GM21717 (cell line): ENCODE results near the gene VTN.

Experiments
- ATAC-seq: cut with Tn5 transposase; IDR thresholded peaks from one replicate; pipeline ENCODE4 v1.9.1; 2021; ENCODE audit warnings: mild to moderate bottlenecking, moderate library complexity; ENCODE audit not compliant: unreplicated experiment

VTN gene

DNA sequence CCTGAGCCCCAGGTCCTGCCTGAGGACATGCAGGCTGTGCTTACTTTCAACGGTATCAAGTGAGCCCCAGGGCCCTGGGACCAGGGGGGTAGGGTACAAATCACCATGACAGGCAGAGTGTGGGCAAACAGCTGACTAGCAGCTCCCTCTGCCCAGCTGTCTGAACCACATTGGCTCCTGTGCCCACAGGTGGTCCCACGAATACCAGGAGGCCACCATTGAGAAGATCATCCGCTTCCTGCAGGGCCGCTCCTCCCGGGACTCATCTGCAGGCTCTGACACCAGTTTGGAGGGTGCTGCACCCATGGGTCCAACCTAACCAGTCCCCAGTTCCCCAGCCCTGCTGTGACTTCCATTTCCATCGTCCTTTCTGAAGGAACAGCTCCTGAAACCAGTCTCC is 25.9 kb upstream of the VTN start:
- no peak for ATAC-seq

GRCh38 chr17:28395426-28395825 is 25.3 kb upstream of the VTN start:
- no peak for ATAC-seq

DNA sequence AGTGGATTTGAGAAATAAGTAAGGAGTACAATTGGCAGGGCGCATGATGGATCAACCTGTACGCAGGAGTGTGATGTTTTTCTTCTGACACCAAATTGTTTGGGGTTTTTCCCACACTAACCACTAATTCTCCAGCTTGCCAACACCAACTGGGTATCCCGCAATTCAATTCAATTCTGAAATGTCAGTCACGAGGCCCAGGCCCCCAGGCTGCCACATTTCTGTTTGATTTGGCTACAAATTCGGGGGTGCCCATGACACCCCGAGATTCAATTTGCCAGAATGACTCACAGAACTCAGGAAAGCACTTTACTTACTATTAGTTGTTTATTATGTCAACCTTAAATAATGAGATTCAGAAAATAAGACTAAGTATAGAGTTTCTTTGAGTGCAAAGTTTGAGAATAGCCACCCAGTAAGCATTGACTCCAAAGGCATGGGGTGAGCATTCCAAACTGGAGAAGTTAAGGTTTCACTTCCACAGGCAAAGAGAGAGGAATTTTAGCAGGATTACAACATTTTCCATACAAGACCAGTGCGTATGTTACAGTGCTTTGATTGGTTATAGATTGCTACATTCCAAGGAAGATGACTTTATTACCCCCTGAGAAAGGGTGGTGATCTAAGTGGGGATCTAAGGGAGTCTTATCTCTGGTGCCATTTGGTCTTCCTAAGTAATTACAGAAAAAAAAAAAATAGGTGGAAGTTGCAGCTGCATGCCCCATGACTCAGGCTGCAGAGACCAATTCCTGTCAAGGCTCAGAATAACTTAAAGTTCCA is 24.4 kb upstream of the VTN start:
- no peak for ATAC-seq

GRCh38 chr17:28392491-28392890 is 22.4 kb upstream of the VTN start:
- no peak for ATAC-seq

GRCh38 chr17:28391401-28391800 is 21.3 kb upstream of the VTN start:
- ATAC-seq: no peak

- ATAC-seq: no peak
Observed at GRCh38 chr17:28390984-28391383, 20.9 kb upstream of the VTN start.

- ATAC-seq: no peak
Observed at GRCh38 chr17:28390563-28390962, 20.5 kb upstream of the VTN start.

DNA sequence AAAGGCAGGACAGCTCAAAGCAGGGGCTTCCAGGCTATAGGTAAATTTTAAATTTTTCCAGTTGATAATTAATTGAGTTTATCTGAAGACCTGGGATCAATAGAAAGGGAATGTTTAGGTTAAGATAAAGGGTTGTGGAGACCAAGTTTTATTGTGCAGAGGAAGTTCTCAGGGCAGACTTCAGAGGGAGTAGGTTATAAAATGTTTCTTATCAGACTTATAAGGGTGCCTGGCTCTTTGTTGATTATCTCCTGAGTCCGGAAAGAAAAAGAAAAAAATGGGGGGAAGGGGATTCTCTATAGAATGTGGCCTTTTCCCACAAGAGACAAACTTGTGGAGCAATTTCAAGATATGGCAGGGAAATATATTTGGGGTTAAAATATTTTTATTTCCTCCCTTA is 20.0 kb upstream of the VTN start:
- ATAC-seq: no peak

- ATAC-seq: no peak
Observed at GRCh38 chr17:28388106-28388505, 18.0 kb upstream of the VTN start.

GRCh38 chr17:28386391-28386790 is 16.3 kb upstream of the VTN start:
- no peak for ATAC-seq

GRCh38 chr17:28385406-28385805 is 15.3 kb upstream of the VTN start:
- no peak for ATAC-seq

DNA sequence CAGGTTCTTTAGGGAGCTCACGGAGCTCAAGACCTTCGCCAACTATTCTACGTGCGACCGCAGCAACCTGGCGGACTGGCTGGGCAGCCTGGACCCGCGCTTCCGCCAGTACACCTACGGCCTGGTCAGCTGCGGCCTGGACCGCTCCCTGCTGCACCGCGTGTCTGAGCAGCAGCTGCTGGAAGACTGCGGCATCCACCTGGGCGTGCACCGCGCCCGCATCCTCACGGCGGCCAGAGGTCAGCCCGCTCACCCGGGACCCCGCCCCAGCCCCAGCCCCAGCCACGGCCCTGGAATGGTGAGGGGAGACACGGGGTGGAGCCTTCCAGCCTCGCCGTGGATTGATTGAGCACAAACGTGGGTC is 14.9 kb upstream of the VTN start:
- ATAC-seq: no peak

- no peak for ATAC-seq
Observed at GRCh38 chr17:28384281-28385036, 14.4 kb upstream of the VTN start.

DNA sequence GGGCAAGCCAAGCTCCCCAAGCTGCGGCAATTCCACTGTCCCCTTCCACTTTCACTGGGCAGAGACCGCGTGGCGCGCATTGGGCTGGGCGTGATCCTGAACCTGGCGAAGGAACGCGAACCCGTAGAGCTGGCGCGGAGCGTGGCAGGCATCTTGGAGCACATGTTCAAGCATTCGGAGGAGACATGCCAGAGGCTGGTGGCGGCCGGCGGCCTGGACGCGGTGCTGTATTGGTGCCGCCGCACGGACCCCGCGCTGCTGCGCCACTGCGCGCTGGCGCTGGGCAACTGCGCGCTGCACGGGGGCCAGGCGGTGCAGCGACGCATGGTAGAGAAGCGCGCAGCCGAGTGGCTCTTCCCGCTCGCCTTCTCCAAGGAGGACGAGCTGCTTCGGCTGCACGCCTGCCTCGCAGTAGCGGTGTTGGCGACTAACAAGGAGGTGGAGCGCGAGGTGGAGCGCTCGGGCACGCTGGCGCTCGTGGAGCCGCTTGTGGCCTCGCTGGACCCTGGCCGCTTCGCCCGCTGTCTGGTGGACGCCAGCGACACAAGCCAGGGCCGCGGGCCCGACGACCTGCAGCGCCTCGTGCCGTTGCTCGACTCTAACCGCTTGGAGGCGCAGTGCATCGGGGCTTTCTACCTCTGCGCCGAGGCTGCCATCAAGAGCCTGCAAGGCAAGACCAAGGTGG is 11.2 kb upstream of the VTN start:
- ATAC-seq: no peak

DNA sequence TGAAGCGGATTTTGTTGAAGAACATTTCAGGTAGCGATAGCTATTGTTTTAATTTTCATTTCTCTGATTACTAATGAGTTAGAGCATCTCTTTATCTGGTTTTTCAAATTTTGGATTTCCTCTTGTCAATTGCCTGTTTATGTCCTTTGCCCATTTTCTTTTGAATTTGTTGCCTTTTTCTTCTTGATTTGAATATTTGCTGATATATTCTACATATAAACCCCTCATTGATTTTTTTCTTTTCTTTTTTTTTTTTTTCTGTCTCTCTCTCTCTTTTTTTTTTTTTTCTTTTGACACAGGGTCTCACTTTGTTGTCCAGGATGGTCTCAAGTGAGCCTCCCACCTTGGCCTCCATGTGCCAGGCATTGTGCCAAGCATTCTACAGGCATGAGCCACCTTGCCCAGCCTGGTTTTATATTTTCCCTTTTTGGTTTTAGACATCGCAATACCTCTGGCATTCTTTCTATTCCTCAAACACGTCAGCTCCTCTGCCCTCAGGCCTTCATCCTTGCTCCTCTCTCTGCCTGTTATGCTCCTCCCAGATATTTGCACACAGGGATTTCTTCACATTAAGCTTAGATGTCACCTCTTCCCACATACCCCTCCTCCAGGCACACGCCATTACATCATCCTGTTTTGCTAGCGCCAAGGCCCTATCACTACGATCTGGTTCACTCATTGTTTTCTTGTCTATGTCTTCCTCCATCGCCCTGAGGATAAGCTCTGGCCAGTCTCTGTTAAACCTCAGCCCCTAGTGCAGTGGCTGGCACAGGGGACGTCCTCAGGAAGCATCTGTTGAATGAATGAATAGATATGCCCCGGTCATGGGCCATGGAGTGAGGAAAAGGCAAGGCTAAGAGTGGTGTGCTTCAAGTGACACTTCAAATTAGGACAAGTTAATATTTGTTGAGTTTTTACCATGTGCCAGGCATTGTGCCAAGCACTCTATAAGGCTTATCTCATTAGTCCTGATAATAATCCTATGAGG is 10.0 kb upstream of the VTN start:
- ATAC-seq: no peak

DNA sequence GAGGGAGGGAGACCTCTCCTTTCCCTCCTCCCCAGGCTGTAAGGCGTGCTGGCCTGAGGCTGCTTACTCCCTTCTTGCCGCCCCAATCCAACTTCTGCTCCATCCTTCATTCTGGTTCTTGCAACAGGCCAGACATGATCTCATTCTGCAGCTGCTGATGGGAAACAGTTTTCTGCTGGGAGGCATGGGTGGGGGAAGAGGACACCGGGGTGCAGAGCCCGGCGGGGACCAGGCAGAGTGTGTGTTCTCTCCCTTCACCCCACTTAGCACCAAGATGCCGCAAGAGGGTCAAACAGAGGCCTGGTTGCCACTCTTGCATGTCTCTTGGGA is 2.8 kb upstream of the VTN start:
- no peak for ATAC-seq

DNA sequence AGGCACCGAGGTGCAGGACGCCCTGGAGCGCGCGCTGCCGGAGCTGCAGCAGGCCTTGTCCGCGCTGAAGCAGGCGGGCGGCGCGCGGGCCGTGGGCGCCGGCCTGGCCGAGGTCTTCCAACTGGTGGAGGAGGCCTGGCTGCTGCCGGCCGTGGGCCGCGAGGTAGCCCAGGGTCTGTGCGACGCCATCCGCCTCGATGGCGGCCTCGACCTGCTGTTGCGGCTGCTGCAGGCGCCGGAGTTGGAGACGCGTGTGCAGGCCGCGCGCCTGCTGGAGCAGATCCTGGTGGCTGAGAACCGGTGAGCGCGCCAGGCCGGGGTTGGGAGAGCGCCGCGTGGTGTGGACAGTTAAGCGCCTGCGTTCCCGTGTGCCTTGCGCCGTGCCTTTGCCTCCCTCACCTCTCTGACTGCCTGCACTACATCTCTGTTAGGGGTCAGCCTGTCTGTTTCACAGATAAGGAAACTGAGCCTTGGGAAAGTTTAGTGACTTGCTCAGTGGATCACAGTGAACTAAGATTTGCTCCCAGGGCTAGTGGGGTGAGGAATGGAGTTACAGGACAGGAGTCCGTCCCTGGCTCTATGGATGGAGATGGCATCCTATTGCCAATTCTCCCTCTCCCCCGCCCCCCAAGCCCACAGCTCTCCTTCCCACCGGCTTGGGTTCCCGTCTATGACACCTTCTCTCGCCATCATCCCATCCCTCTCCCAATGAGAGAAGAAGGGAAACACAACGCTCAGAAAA is 2.3 kb upstream of the VTN start:
- peak; percentile 12 for ATAC-seq

DNA sequence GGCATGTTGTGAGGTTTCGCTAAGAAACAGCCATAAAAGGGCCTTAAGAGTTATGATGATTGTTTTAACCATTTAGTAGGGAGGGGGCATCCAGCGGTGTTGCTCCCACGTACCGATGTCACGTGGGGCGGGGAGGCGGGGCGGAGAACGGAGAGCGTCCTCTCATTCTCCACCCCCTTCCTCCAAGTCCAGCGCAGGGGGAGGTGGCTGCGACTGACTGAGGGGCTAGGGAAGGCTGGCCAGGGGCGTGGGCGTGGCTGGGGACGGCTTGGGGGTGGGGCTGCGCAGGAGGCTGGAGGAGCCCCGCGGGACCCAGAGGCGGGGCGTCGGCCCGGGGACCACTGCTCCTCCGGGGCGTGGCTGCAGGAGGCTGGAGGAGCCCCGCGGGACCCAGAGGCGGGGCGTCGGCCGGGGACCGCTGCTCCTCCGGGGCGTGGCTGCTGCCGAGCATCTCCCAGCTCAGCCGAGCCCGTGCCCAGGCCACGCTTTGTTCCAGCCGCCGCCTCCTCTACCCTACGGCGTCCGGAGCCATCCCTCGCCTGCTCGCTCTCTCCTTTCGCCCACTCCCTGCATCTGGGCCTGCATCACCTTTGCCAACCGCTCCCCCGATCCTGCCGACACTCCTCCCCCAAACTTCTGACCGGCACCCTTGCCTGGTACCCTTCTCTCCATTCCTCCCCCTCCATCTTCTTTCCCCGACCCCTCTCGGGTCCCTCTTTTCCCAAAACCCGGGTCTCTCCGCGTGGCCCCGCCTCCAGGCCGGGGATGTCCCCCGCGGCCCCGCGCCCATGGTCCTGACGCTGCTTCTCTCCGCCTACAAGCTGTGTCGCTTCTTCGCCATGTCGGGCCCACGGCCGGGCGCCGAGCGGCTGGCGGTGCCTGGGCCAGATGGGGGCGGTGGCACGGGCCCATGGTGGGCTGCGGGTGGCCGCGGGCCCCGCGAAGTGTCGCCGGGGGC is 1.4 kb upstream of the VTN start, which contains the start of gene SARM1:
SARM1 (plus strand) TSS at position 450 of the 958 bp plus-strand sequence; CDS start at position 789, 339 bp downstream.
- ATAC-seq: peak; percentile 68

DNA sequence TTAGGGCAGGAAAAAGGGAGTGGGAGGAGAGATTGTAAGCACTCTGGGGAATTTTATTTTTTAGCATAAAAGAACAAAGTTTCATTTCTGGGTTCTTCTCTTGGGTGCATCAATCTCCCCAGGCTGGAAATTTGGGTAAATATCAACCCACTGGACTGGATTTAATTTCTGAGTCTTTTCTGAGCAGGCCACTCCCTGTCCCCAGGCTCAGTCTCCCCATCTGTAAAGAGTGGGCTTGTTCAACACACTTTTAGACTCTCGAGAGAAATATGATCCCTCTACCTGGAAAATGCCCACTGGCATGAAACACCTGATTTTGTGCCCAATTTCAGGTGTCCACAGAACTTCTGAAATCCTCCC is 617 bp upstream of the VTN start:
- no peak for ATAC-seq
